Endothelial cell of umbilical vein (primary cell): ENCODE data around the gene PTGFRN. TPM values are rescaled to one million over a fixed set of nuclear protein-coding genes. Genes with fewer than 3 reads are reported as not detected.

ENCODE experiments used
- BruUV-seq: library from RNA; stranded (reverse); fragments of 400-500 nt; replicated peaks from 2 replicates; lab custom pipeline; 2021; lab: Mats Ljungman, UMichigan
- CTCF ChIA-PET: fragments of 300-600, 350-600 bp; sonication (Branson Sonifier 250); formaldehyde crosslinking; loops from one replicate; lab custom pipeline; 2021; ENCODE audit warnings: antibody characterized with exemption, inconsistent platforms; lab: Charles Lee
- POLR2A ChIA-PET: fragments of 300-600, 350-600 bp; sonication (Branson Sonifier 250); formaldehyde crosslinking; loops from one replicate; lab custom pipeline; 2021; ENCODE audit warnings: antibody characterized with exemption, inconsistent platforms; lab: Charles Lee
- DNase-seq: peaks from one replicate; pipeline ENCODE4 v3.0.0-alpha.2; 2011; ENCODE audit warnings: low read depth, low spot score
- FAIRE-seq: peaks from 2 replicates; lab custom pipeline; 2011; peaks lifted over from hg19 to GRCh38; lab: Jason Lieb, UNC
- H2AFZ ChIP-seq: 2 replicates; pipeline ENCODE4 v1.6.0; 2012; ENCODE audit warnings: low read depth, low read length, control low read depth, inconsistent platforms
- H3K27ac ChIP-seq: 2 replicates; pipeline ENCODE4 v1.5.1; 2011; ENCODE audit warnings: low read depth, mild to moderate bottlenecking, control low read depth, low read length, moderate library complexity; ENCODE audit not compliant: insufficient read depth
- H3K27me3 ChIP-seq, 2 experiments: 2 replicates each; pipeline versions ENCODE4 v1.6.0 to v1.6.1; 2011; ENCODE audit warnings: low read length in 2 of 2, mixed read lengths in 1 of 2; ENCODE audit not compliant: control insufficient read depth in 2 of 2, insufficient read depth in 2 of 2
- H3K36me3 ChIP-seq, 2 experiments: 2 replicates in 1 of 2; 3 replicates in 1 of 2; pipeline ENCODE4 v1.5.1; 2011; ENCODE audit warnings: low read length in 2 of 2, mild to moderate bottlenecking in 1 of 2, moderate library complexity in 1 of 2; ENCODE audit not compliant: control insufficient read depth in 2 of 2, insufficient read depth in 2 of 2; ENCODE audit errors: extremely low read depth in 1 of 2
- H3K4me1 ChIP-seq: 3 replicates; pipeline ENCODE4 v1.5.1; 2011; ENCODE audit warnings: mild to moderate bottlenecking, low read length; ENCODE audit not compliant: control insufficient read depth, insufficient read depth; ENCODE audit errors: extremely low read depth
- H3K4me2 ChIP-seq: 2 replicates; pipeline ENCODE4 v1.6.1; 2011; ENCODE audit warnings: low read length, control low read depth, mixed read lengths; ENCODE audit not compliant: insufficient read depth
- H3K4me3 ChIP-seq, 3 experiments: fragments of 200-600 bp in 1 of 3; sonication (generic), shearing (Covaris generic) in 1 of 3; replicated peaks in 1 of 3; 2 replicates each; pipeline ENCODE4 v1.5.1; 2011 to 2016; ENCODE audit warnings: control low read depth in 3 of 3, low read length in 3 of 3, mild to moderate bottlenecking in 2 of 3, inconsistent platforms in 1 of 3, low read depth in 1 of 3, moderate library complexity in 1 of 3; ENCODE audit not compliant: insufficient read depth in 1 of 3
- H3K79me2 ChIP-seq: 2 replicates; pipeline ENCODE4 v1.6.0; 2012; ENCODE audit warnings: low read length, inconsistent platforms; ENCODE audit not compliant: control insufficient read depth, insufficient read depth
- H3K9ac ChIP-seq: replicated peaks from 2 replicates; pipeline ENCODE3; 2011; ENCODE audit warnings: low read length, control low read depth; ENCODE audit not compliant: insufficient read depth; ENCODE audit errors: extremely low read depth
- H3K9me1 ChIP-seq: replicated peaks from 3 replicates; pipeline ENCODE4 v1.6.0; 2011; ENCODE audit warnings: mild to moderate bottlenecking, low read length; ENCODE audit not compliant: control insufficient read depth, insufficient read depth; ENCODE audit errors: extremely low read depth
- H3K9me3 ChIP-seq: replicated peaks from 2 replicates; pipeline ENCODE4 v1.5.1; 2012; ENCODE audit warnings: low read length, inconsistent platforms; ENCODE audit not compliant: control insufficient read depth, insufficient read depth
- H4K20me1 ChIP-seq: replicated peaks from 2 replicates; pipeline ENCODE3; 2011; ENCODE audit warnings: mild to moderate bottlenecking, low read length; ENCODE audit not compliant: control insufficient read depth, insufficient read depth; ENCODE audit errors: extremely low read depth
- CTCF ChIP-seq, 2 donors: IDR thresholded peaks; 1 replicate in 1 of 2; 2 replicates in 1 of 2; pipeline ENCODE4 v1.5.1; 2011; ENCODE audit warnings: low read length in 2 of 2, mild to moderate bottlenecking in 2 of 2, moderate library complexity in 2 of 2, control low read depth in 1 of 2, inconsistent platforms in 1 of 2, low read depth in 1 of 2; ENCODE audit not compliant: insufficient read depth in 1 of 2; ENCODE audit errors: extremely low read depth in 1 of 2
- EZH2 ChIP-seq: IDR thresholded peaks from 2 replicates; pipeline ENCODE4 v1.6.1; 2012; ENCODE audit warnings: borderline replicate concordance, low read depth, mild to moderate bottlenecking, moderate library complexity, low read length, inconsistent platforms; ENCODE audit not compliant: severe bottlenecking
- FOS ChIP-seq: IDR thresholded peaks from 2 replicates; pipeline ENCODE4 v1.6.1; 2011; ENCODE audit warnings: mild to moderate bottlenecking, low read length, moderate library complexity, borderline replicate concordance; ENCODE audit not compliant: insufficient read depth
- GATA2 ChIP-seq: IDR thresholded peaks from 2 replicates; pipeline ENCODE4 v1.7.0; 2011; ENCODE audit warnings: low read depth, mild to moderate bottlenecking, moderate library complexity, mixed read lengths, low read length; ENCODE audit not compliant: insufficient read length, insufficient read depth
- JUN ChIP-seq: IDR thresholded peaks from 2 replicates; pipeline ENCODE4 v1.6.1; 2011; ENCODE audit warnings: borderline replicate concordance, low read depth; ENCODE audit not compliant: insufficient read length, insufficient read depth
- POLR2A ChIP-seq: IDR thresholded peaks from 2 replicates; pipeline ENCODE4 v1.6.1; 2012; ENCODE audit warnings: low read depth, mild to moderate bottlenecking, control low read depth, low read length
- dilution Hi-C: fragments of 300-500 bp; cut with MboI; formaldehyde crosslinking; loops from one replicate; pipeline ENCODE4 v1.15.0; 2019; ENCODE audit warnings: low sequenced_read_pairs; ENCODE audit not compliant: extremely low pct_ligation_motif_present
- intact Hi-C: fragments of 100-400 bp; cut with micrococcal nuclease; formaldehyde crosslinking; loops from one replicate; pipeline ENCODE4 v1.10.0; 2022
- polyA plus RNA-seq, 4 experiments: library from polyadenylated mRNA; depleted of rRNA in 3 of 4; stranded (reverse) in 3 of 4; unstranded in 1 of 4; fragments of >200 nt; gene quantifications; 2 replicates each; pipeline versions ENCODE4 v1.2.1 to v1.2.3, GENCODE V29; 2011 to 2012; ENCODE audit warnings: missing spikeins in 1 of 4
- total RNA-seq: library from RNA; stranded (reverse); gene quantifications from 2 replicates; pipeline ENCODE4 v1.2.3, GENCODE V29; 2021
- TF ChIP-seq, protein P1 (sequence below): IDR thresholded peaks from 2 replicates; pipeline ENCODE4 v1.6.1; 2011; ENCODE audit not compliant: insufficient read depth, insufficient read length

PTGFRN gene
- total and polyA plus RNA-seq, 2 donors (not counting 3 experiments of a cell fraction or from before 2014, with no cell fraction given) = 39.6 to 60.7 TPM

DNA sequence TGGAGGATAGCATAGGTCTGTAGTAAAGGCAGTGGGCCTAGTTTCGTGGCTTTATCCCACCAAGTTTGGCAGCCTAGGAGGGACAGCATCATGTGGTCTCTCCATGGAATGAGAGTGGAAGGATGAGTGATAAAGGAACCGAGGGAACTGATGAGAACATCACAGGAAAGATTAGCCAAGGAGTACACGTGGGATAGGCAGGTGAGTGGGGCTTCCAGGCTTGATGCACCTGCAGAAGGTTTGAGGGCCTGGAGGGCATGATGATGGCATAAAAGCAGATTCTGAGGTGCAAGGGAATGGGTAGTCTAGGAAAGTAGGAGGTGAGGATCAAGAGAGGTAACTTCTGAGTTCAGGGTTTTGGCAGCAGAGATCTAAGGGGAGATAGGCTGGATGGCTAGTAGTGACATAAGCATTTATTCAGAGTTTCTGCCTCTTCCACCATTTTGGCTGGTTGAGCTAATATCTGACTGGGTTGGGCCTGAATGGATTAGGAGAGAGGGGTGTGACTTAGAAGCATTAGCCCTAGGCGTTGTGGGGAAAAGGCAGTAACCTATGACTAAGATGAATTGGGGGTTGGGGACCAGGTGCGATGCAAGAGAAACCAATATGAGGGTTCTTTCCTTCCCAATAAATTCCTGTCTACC lies 9.1 kb downstream of the PTGFRN start:
- no peak for TF ChIP-seq GATA2
- TF ChIP-seq POLR2A = no peak
- TF ChIP-seq JUN = no peak
- TF ChIP-seq EZH2 = no peak
- TF ChIP-seq, protein P1, sequence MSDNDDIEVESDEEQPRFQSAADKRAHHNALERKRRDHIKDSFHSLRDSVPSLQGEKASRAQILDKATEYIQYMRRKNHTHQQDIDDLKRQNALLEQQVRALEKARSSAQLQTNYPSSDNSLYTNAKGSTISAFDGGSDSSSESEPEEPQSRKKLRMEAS = no peak
- TF ChIP-seq FOS = no peak
- no peak for TF ChIP-seq CTCF (IDR thresholded peaks at IDR 0.05; ENCODE audit: extremely low read depth in 1 of 2, insufficient read depth in 1 of 2, low read depth in 1 of 2, low read length in 2 of 2)
- Histone ChIP-seq H3K9me1 (no peaks in the 10 kb centered on the region), H3K27ac (no peak overlapping the region), H2AFZ (no peak overlapping the region), H3K79me2 (no peaks in the 10 kb centered on the region), H4K20me1 (no peaks in the 10 kb centered on the region), H3K4me2 (no peak overlapping the region), H3K27me3 (no peaks in the 10 kb centered on the region), H3K4me1 (peaks cover 15% of the 10 kb centered on the region), H3K9ac (no peak overlapping the region), H3K36me3 (no peaks in the 10 kb centered on the region), H3K4me3 (no peak overlapping the region), H3K9me3 (no peaks in the 10 kb centered on the region)
- DNase-seq = no peak
- dilution Hi-C loops = no loop called here
- intact Hi-C loops = loop anchor here (5.0 kb wide), 1 partner anchor 123 kb away; no protein-coding TSS in a partner anchor
- BruUV-seq = no TSS peak
- ChIA-PET POLR2A (no interaction called here), CTCF (no interaction called here)
- FAIRE-seq = no peak
